HG03520 (cell line): ENCODE measurements around the gene S100A7A.

Source experiments
- ATAC-seq: cut with Tn5 transposase; IDR thresholded peaks from one replicate; pipeline ENCODE4 v1.9.1; 2021; ENCODE audit warnings: mild to moderate bottlenecking, moderate library complexity; ENCODE audit not compliant: unreplicated experiment

Gene S100A7A

DNA sequence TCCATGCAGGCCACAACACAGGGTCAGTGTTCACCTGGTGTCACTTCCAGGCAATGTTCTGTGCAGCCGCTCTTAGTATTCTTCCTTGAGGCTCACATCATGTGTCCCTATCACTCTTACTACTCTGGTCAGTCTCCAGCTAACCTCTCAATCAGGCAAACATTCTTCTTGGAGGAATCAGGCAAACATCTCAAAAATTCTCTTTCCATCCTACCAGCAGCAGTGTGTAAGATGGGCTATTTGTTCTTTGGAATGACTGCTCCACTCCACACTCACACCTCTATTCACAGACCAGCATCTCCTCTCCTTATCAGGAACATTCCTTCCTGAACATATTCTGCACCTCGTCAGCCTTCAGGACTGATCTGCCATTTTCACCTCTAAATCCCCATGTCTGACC is 4.0 kb downstream of the S100A7A start:
- ATAC-seq: no peak

DNA sequence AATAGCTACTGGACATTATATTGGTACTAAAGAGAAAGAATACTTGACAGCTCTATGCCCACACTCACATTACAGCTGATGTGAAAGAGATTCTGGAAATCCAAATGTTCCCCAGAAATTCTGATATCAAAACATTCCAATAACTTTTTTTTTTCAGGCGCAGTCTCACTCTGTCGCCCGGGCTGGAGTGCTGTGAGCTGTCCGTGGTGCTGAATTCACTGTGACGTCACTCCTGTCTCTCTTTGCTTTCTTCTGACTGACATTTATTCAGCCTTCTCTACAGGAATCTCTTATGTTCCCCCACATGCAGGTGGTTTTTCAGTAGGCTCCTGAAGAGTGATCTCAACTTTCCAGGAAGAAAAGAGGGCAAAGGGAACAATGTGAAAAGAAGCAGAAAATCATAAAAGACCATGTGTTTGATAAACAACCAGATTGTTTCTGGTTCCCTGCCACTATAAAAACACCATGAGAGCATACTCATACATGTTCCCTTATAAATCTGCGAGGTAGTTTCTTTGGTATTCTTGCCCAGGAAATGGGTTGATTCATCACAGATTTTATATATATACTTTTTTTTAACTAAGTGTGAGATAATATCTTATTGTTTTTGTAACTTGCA is 6.2 kb downstream of the S100A7A start:
- no peak for ATAC-seq

DNA sequence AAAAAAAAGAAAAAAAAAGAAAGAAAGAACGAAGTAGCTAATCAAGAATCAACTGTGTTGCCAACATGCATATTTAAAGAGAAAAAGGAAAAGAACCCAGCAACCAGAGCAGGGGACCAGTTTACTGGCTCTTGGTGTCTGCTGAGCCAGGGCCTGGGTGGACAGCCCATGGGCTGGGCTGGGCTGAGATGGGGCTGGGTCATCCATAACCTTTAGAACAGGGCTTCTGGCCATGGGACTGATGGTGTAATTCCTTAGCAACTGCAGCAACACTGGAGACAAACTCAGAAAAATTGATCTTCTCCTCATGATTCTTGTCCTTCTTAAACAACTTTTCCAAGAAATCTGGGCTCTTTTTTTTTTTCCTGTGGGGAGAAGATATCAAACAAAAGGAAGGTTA is 10.5 kb downstream of the S100A7A start:
- no peak for ATAC-seq

DNA sequence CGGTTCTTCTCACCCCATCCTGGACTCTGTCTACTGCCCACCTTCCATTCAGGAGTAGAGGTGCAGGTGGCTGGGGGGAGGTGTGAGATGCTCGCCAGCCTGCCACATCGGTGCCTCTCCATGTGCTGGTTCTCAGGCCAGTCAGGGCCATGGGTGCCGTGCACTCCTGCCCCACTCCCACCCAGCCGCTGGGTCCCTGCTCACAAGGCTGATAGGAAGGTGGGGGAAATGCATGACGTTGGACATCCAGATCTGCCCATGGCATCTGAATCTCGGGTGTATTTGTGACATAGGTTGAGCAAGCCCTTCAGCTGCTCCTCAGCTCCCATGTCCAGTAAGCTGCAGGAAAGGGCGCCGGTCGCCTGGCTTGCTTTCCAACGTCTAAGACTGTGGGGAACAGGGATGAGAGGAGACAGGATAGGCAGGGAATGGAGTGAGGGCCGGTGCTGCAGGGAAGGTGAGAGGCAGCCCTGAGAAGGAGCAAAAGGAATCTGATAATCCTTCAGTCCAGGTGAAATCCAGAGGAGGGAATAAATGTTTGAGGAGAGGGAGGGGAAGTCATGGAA is 11.8 kb downstream of the S100A7A start:
- no peak for ATAC-seq

DNA sequence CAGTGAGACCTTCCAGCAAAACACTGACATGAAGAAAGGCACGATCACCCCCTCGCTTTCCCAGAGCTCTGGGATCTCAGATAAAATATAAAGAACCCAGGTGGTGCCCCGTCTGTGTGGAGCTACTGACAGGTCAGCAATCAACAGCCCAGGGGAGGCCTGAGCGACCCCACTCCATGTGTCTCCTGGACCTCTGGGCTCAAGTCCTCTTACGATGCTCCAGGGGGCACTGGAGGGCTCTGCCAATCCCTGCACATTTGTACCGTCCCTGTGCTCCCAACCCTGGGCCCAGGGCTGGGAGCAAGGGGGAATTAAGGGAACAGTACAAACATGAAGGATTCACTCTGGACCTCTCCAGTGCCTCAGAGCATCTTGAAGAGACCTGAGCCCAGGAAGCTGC is 12.5 kb downstream of the S100A7A start:
- ATAC-seq: no peak

DNA sequence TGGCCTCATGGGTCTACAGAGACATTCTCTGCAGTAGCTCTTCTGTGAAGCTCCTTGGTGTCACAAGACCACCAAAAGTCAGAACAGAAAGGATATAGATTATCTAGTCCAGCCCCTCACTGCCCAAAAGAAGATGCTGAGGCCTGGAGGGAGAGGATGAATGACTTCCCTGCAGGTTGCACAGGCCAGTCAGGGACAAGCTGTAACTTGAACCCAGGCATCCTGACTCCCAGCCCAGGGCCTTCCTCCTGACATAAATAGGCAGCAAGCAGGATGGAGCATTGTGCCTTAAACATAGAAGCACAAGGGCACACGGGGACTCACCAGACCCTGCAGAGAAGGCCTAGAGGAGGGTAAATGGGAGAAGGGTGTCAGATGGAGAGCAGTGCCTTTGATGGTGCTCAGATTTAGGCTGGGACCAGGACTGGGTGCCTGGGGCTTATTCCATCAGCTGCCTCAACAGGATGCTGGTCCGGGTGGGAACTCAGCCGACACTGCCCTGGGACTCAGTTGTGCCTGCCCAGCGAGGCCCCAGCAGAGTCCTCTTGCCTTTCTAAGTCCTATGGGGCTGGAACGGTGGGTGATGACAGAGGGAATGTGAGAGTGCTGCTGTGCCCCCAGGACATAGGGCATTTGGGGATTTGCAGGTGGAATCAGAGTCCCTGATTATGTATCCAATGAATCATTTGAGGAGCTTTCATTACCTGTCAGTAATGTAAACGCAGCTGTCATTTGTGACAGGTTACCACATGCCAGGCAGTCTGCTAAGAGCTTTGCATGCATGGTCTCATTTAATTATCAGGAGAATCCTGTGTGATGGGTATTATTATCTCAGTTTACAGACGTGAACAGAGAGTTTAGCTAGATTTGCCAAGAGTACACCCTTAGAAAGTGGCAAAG is 13.2 kb downstream of the S100A7A start:
- ATAC-seq: no peak

DNA sequence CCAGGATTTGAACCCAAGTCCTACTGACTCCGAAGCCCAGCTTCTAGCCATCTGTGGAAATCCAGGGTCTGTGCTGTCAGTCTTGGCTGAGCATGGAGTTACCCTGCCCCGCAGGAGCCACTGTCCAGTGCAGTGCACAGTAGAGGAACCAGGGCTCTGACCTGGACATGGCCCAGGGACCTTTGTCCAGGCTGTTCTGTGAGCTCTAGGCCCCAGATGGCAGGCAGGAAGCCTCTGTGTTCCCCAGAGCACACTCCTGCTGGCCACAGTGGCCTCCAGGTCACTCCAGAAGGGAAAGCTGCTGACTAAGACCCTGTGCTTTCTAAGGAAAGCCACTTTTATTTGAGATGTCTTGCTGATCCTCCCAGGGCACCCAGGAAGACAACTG is 13.8 kb downstream of the S100A7A start:
- no peak for ATAC-seq

DNA sequence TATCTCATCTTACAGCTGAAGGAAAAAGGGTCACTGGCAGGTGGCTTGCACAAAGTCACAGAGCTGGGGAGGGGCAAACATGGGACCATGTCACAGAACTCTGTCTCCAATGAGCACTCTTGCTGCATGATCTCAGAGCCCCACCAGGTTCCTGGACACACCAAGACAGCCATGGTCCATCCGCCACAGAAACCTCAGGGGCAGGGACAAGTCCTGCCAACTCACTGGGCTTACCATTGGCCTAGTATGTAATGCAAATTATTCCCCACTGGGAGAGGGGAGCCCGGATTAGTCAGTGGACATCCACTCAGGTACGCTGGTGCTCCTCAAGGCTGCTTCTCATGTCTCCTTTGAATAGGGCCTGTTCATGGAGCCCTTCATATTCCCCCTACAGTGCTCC is 14.2 kb downstream of the S100A7A start:
- ATAC-seq: no peak

DNA sequence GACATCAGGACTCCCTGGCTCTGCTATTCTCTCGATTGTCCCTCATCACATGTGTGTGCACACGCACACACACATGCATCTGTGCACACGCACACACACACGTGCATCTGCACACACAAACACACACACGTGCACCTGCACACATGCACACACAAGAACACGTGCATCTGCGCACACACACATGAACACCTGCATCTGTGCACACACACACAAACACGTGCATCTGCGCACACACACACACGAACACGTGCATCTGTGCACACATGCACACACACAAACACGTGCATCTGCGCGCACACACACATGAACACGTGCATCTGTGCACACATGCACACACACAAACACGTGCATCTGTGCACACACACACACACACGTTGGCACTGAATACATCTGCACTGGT is 14.7 kb downstream of the S100A7A start:
- ATAC-seq: no peak

DNA sequence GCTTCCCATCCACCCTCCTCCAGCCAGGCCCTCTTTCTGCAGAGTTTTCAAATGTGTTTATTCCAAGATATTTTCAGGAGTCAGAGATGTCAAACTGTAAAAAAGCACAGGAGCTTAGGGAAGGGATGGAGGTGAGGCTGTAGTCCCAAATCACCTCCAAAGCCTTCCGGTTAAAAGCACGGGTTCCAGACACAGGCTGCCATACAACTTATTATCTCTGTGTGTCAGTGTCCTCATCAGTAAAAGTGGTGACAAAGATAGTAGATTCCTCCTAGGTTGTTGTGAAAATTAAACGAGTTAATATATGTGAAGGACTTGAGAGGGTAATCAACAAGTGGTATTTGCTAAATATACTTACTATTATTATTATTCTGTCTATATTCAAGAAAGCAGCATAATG is 15.1 kb downstream of the S100A7A start:
- ATAC-seq: no peak

DNA sequence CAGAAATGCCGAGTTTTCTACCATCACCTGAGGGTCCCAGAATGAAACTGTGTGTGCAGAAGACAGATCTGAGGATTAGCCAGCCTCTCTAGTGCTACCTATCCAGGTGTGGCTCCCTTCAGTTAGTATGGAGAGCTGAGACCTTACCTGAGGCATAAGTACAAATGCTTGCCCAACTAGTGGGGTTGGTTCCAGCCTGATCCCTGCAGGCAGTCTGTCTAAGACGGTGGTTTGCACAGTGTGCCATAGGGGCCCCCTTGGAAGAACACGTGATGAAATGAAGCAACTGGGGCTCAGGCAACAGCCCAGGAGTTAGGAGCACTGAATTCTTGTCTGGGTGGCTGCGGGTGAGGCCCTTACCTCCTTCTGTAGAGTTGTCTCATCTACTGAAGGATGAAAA is 15.6 kb downstream of the S100A7A start:
- no peak for ATAC-seq

DNA sequence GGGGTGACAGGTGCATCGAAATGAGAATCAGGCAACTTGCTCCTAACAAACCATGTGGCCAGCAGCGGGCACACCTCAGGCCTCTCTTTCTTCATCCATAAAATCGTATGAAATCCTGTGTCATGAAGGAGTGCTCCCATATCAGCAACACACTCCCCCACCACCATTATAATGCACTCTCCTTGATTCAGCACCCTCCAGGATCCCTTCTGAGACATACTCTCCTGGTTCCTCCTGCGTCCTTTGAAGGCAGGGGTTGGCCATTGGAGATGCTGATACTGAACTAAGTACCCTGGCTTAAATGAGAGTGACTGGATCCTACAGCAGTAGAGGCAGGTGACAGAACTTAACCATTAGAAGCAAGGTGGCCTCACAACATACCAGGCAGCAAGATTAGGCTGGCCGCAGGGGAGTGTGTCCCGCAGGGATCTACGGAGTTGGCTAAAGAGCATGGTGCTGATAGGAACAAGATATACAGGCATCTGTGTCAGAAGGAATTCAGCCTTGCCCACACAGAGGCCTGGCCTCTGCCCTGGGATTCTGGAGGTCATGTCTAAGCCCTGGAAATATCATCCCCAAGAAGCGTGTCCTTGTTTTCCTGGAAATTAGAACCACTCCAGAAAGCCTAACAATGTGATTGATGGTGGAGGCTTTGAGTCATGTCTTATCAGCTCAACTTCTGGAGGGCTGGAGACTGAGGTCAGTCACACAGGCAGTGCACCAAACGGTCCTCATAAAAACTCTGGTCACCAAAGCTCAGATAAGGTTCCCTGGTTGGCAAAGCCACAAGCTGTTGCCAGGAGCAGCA is 16.8 kb downstream of the S100A7A start:
- ATAC-seq: no peak

DNA sequence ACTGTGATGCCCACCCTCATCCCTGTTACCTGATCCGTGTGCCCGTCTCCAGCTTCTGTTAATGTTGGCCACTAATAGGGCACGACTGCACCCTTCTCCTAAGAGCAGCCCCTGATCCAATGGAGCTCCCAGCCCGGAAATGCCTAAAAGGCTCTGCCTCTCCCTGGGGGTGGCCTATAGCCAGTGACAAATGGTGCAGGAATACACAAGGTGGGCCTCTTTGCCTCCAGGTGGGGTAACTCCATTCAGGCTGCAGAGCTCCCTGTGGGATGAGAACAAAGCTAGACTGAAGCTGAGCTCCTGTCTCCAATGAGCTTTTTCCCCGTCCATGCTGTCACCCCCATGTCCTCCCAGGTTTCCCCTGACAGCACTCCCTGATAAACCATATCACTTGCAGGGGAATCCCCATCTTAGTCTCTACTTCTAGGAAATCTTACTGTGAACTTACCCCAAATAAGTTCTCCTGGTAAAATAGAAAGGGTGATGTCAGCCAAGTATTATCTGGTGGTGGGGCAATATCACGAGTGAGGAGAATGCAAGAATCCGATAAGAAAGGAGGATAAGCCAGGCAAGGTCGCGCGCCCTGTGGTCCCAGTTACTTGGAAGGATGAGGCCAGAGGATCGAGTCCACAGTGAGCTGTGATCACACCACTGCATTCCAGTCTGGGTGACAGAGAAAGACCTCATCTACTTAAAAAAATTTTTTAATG is 18.6 kb downstream of the S100A7A start:
- ATAC-seq: no peak

DNA sequence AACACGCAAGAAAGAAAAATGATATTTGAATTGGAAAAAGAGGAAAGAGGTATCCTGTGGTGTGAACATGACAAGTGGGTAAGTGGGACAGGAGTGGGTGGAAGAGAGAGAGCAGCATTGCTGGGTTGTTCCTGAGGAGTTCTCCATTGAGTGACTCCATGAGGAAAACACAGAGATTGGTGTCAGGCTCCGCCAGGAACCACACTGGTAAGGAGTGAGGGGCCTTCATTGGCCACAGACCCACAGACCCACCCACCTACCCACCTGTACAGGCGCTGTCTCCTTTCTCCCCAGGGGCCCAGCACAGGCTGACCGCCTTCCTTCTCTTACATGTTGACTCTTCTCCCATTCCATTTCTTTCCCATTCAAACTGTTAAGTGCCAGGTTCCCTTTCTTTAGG is 20.9 kb downstream of the S100A7A start:
- ATAC-seq: no peak

DNA sequence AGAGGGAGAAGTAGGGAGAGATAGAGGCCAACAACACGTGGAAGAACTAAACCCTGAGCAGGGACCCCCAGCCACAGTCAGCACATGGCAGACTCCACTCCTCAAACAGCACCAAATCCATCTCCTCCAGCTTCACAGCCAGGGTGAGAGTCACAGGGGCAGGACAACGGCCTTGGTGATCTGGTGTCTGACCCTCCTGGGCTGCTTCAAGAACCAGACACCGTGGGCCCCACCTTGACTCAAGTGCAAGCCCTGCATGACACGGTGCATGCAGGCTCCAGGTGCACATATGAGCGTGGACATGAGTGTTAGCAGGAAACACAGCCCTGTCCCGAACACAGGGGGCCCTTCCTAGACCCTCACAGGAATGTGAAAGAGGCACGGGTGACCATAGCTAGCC is 22.3 kb downstream of the S100A7A start:
- no peak for ATAC-seq

DNA sequence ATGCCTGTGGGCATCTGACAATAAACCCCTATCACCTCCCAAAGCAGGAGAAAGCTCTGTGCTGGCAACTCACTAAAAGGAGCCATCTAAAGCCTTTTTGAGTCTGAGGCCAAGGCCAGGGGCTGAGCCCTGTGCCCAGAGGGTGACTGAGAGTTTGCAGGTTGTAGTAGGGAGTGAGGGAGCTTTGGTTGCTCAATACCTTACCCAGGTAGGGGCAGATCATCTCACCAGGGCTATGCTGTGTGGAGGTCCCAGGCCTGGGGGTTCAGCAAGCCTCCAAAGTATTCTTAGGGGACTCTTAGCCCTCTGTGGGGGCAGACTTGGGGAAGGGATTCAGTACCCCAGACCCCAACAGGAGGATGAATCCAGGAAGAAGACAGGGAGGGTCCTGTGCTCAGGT is 23.0 kb downstream of the S100A7A start:
- ATAC-seq: no peak

DNA sequence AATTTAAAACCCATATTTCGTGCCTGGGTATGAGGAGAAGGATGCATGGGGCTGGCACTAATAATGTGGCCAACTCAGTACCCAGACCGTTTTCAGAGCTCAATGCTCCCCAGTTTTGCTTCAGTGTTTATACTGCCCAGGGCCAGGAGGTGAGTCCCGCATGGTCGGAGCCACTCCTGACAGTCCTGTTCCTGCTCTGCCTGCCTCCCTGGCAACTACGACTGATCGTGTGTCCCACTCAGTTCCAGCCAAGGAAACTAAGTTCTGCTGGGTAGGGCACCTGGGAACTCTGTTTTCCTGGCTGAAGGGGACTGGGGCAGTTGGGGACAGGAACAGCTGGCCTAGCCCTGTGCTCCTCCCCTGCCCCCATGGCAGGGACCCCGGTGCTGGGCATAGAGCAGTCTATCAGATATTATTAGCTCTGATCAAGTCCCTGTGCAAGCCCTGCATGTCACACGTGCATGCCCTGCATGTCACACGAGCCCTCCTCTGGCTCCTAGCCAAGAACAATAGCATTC is 25.0 kb downstream of the S100A7A start:
- no peak for ATAC-seq

DNA sequence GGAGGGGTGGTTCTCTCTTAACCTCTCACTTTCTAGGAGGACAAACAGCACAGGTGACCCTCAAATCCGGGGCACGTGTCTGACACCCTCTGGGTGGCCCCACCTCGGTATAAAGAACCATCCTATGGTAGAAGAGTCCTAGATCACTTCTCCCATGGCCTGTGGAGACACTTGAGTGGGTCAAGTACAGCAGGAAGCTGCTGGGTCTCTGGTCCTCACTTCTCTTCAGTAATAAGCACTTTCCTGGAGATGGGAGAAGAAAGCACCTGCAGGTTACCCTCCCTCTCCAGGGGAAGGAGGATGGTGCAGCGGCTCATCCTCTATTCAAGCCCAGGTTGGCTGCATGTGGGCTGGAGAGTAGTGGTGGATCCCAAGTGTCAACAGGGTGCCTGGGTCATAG is 27.2 kb downstream of the S100A7A start:
- ATAC-seq: no peak

DNA sequence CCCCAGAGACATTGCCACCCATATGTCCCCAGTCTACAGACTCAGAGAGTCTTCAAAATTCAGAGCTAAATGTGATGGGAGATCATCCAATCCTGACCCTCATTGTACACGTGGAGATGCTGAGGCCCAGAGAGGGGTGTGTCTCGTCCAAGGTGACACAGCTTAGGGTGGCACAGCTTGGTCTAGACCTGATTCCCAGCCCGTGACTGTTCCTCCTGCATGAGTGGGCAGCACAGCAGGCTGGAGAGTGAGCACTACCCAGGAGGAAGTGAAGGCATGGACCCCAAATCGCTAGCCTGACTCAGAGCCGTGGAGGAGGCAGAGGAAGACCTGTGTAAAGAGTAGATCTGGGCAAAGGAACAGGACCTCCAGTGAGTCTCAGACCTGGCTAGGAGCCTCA is 27.8 kb downstream of the S100A7A start:
- ATAC-seq: no peak

DNA sequence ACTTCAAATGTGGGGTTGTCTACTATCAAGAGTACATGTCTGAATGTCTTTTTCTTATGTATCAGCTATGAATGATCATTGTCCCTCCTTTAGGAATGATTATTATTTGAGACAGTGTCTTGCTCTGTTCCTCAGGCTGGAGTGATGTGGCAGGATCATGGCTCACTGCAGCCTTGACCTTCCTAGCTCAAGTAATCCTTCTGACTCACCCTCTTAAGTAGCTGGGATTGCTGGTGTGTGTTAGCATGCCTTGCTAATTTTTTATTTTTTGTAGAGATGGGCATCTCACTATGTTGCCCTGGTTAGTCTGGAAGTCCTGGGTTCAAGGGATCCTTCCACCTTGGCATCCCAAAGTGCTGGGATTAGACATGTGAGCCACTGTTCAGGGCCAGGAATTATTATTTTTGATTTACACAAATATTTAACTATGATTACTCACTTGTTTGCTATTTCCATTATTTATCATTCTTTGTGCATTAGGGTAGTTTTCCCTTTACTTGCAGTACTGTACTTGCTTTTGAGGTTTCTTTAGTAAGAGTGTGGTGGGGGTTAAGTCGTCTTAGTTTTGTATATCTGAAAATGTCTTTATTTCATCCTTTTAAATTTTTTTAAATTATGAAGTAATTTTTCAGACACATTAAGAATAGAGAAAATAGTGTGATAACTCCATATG is 31.3 kb downstream of the S100A7A start:
- no peak for ATAC-seq
